ENCODE results near the gene BRPF1.
A peak's percentile ranks its signal among the peaks of the same experiment; 100 is the strongest.

BRPF1 gene

GRCh38 chr3:9731206-9732079 lies at the start of gene BRPF1:
Gene BRPF1, plus strand, starts transcription at chr3:9731735. Its CDS starts 2,406 bp downstream, at chr3:9734141.
- peak; percentile 100 for DNase-seq

GRCh38 chr3:9682096-9682495 lies 49.4 kb upstream of the BRPF1 start:
- no peak for DNase-seq

GRCh38 chr3:9683426-9683825 lies 48.1 kb upstream of the BRPF1 start:
- DNase-seq: no peak

- DNase-seq: no peak
These were observed 46.1 kb upstream of the BRPF1 start for GRCh38 chr3:9685216-9686049.

GRCh38 chr3:9686050-9686550 lies 45.4 kb upstream of the BRPF1 start:
- DNase-seq: no peak

- no peak for DNase-seq
These were observed 44.8 kb upstream of the BRPF1 start for GRCh38 chr3:9686703-9687102.

GRCh38 chr3:9687514-9687913 lies 44.0 kb upstream of the BRPF1 start:
- no peak for DNase-seq

GRCh38 chr3:9688961-9689360 lies 42.6 kb upstream of the BRPF1 start:
- no peak for DNase-seq

- DNase-seq: no peak
These were observed 41.8 kb upstream of the BRPF1 start for GRCh38 chr3:9689757-9690156.

GRCh38 chr3:9690451-9691450 lies 40.8 kb upstream of the BRPF1 start:
- DNase-seq: no peak

GRCh38 chr3:9691636-9692035 lies 39.9 kb upstream of the BRPF1 start:
- no peak for DNase-seq

- no peak for DNase-seq
These were observed 39.1 kb upstream of the BRPF1 start for GRCh38 chr3:9692416-9692815.

- no peak for DNase-seq
These were observed 36.2 kb upstream of the BRPF1 start for GRCh38 chr3:9695345-9695744.

GRCh38 chr3:9695746-9696145 lies 35.8 kb upstream of the BRPF1 start:
- DNase-seq: no peak

- DNase-seq: no peak
These were observed 34.9 kb upstream of the BRPF1 start for GRCh38 chr3:9696480-9697220.

- no peak for DNase-seq
These were observed 33.6 kb upstream of the BRPF1 start for GRCh38 chr3:9697892-9698291.

GRCh38 chr3:9698293-9698692 lies 33.2 kb upstream of the BRPF1 start:
- no peak for DNase-seq

GRCh38 chr3:9700536-9700935 lies 31.0 kb upstream of the BRPF1 start:
- no peak for DNase-seq

- DNase-seq: no peak
These were observed 30.5 kb upstream of the BRPF1 start for GRCh38 chr3:9701006-9701405.

GRCh38 chr3:9701711-9702110 lies 29.8 kb upstream of the BRPF1 start:
- DNase-seq: no peak

- DNase-seq: no peak
These were observed 28.3 kb upstream of the BRPF1 start for GRCh38 chr3:9703240-9703639.
